GM18511 (cell line): Measurements from ENCODE around the gene SELENOV.

ENCODE experiments used
- ATAC-seq: cut with Tn5 transposase; IDR thresholded peaks from one replicate; pipeline ENCODE4 v1.9.1; 2021; ENCODE audit warnings: mild to moderate bottlenecking, moderate library complexity; ENCODE audit not compliant: unreplicated experiment

The SELENOV gene

GRCh38 chr19:39555883-39556282, 40.9 kb downstream of the SELENOV start:
- ATAC-seq = no peak

DNA sequence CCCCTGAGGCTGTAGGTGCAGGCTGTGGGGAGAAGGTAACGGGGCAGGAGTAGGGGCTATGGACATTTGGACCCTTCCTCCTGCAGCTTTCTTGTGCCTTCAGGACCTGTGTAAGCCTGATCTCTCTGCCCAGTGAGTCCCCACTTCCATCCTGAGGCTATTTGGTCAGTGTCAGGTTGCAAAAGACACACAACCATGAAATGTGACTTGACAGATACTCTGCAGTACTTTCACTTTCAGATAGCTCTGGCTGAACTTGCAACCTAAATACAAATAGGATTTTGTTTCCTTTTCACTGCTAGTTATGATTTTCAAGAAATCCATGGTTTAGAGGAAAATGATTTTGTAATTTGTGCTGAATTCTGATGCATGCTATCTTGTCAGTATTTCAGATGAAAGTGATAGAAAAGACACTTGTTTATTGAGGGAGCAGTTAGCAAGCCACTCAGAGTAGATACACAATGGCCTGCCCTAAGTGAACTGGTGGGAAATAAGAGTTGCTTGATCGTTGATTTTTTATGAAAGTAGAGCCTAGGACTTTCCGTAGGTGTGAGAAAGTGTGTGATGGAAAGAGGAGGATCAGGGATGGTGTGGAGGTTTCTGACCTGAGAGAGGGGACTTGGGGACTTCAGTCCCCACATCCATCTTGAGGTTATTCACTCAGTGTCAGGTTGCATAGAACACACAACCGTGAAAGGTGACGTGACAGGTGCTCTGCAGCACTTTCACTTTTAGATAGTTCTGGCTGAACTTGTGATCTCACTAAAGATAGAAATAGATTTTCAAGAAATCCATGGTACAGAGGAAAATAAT, 43.1 kb downstream of the SELENOV start:
- ATAC-seq = peak; percentile 57

- ATAC-seq = no peak
Measured at GRCh38 chr19:39558624-39559117, 43.7 kb downstream of the SELENOV start.

DNA sequence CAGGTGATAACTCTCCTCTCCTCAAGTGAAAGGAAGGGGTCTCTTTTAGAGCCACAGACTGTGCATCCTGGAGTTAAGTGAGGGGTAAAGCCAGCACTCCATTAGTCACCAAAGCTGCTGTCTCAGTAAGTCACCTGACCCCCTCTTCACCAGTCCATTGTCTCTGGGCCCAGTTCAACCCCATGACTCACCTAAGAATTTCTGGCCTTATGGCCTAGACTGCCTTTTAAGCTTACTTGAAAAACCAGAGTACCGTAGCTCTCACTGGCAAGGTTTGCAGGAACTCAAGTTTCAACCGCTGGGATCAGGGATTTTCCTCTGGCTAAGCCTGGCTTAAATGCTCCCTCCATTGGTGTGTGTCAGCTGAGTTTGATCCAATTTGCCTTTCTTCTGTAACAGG, 48.5 kb downstream of the SELENOV start:
- ATAC-seq = no peak

DNA sequence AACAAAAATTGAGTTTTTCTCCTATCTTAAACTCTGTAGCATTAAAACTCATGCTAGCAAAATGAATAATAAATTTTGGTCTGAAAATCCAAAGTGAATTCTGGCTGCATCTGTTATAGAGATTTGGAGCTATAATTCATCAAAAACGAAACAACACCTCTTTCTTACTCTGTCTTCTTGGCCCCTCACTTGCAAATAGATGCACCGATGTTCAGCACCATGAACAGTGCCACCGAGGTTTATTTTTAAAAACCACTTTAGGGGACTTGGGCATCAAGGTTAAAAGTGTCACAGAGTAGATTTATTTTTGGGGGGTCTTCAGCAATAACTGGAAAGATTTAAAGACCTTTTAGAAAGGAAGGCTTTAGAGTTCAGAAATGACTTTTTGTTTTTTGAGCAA, 51.1 kb downstream of the SELENOV start:
- ATAC-seq = no peak

DNA sequence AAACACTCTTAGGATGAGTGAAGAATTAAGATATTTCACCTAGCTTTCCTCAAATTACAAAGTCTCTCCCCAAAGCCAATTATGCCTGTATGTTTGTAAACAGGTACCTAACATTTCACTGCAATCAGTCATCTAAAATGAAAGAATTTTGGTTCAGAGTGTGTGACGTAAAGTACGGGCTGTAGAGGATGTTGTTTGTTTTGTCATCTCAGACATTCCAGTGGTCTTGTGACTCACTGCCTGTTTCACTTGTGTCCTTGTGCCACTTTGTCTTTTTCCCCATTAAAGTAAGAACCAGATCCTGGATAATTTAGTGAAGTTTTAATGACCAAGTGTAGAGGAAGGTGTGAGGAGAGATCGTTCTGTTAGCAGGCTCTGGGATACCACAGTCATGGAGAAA, 53.7 kb downstream of the SELENOV start:
- no peak for ATAC-seq
